Cardiac fibroblast (primary cell): ENCODE data around the gene EPC2.

Experiments used
- DNase-seq, 2 donors: peaks; one replicate each; pipeline versions ENCODE4 v3.0.0 to v3.0.0-alpha.2; 2010; ENCODE audit warnings: low read depth in 2 of 2
- H3K4me3 ChIP-seq, 2 donors: replicated peaks in 1 of 2; 1 replicate in 1 of 2; 2 replicates in 1 of 2; pipeline ENCODE4 v1.5.1; 2011; ENCODE audit warnings: low read depth in 2 of 2, low read length in 2 of 2, mild to moderate bottlenecking in 2 of 2, moderate library complexity in 1 of 2
- TF ChIP-seq, protein P1 (sequence below): IDR thresholded peaks from one replicate; pipeline ENCODE4 v1.5.1; 2011; ENCODE audit warnings: low read depth, mild to moderate bottlenecking, low read length, inconsistent platforms

Gene EPC2

DNA sequence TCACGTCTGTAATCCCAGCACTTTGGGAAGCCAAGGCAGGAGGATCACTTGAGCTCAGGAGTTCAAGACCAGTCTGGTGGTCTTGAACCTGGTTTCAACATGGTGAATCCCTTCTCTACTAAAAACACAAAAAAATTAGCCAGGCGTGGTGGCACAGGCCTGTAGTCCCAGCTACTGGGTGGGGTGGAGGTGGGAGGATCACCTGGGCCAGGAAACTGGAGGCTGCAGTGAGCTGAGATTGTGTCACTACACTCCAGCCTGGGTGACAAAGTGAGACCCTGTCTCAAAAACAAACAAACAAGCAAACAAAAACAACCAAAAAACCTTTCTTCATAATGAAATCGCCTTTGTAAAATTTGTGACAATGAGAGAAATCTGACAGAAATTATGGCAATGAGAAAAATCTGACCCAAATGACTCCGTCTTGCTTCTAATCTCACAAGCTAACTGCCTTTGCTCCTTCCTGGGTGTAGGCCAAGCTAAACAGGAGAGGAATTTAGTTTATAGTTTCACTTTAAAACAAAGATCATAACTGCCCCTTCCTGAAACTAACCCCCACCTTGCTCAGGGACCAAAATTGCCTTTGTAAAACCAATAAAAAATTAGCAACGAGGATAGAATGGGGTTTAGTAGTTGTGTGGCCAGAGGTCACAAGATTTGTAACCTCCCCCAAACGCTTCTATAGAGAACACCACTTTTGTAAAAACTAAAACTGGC, 169.8 kb downstream of the EPC2 start:
- H3K4me3 ChIP-seq: peak overlapping the region in 1 of 2 donors; percentile 26
- peak; percentile 67 for DNase-seq
- TF ChIP-seq, protein P1, sequence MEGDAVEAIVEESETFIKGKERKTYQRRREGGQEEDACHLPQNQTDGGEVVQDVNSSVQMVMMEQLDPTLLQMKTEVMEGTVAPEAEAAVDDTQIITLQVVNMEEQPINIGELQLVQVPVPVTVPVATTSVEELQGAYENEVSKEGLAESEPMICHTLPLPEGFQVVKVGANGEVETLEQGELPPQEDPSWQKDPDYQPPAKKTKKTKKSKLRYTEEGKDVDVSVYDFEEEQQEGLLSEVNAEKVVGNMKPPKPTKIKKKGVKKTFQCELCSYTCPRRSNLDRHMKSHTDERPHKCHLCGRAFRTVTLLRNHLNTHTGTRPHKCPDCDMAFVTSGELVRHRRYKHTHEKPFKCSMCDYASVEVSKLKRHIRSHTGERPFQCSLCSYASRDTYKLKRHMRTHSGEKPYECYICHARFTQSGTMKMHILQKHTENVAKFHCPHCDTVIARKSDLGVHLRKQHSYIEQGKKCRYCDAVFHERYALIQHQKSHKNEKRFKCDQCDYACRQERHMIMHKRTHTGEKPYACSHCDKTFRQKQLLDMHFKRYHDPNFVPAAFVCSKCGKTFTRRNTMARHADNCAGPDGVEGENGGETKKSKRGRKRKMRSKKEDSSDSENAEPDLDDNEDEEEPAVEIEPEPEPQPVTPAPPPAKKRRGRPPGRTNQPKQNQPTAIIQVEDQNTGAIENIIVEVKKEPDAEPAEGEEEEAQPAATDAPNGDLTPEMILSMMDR: no peak

DNA sequence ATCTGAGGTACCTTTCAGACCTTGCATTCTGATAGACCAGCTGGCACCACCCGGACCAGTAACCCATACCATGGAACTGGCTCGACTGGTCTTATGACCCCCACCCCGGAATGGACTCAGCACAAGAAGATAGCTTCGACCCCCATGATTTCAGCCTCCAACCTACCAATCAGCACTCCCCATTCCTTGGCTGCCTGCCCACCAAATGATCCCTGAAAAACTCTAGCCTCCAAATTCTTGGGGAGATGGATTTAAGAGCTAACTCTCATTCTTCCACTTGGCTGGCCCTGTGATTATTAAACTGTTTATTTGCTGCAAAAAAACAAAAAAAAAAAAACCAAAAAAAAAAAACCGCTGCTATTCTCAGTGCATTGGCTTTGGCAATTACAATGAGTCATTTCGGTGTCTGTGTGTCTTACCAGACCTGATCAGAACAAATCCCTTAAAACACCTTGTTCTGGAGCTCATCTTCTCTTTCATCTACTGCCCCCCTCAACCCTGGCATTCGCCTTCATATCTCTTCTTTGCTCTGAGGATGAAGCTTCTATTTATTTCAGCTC, 170.4 kb downstream of the EPC2 start:
- TF ChIP-seq, protein P1: no peak
- peak; percentile 22 to 62 for DNase-seq
- H3K4me3 ChIP-seq: peak overlapping the region in 1 of 2 donors; percentile 26

DNA sequence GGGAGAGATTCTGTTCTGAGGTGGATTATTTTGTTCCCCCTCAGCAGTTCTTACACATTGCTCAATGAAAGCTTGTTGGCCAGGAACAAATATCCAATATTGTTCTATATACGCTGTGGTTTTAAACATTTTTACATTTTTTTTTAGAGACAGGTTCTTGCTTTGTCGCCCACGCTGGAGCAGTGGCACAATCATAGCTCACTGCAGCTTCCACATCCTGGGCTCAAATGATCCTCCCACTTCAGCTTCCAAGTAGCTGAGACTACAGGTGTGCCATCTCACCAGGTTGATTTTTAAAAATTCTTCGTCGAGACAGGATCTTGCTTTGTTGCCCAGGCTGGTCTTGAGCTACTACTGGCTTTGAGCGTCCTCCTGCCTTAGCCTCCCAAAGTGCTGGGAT, 171.6 kb downstream of the EPC2 start:
- TF ChIP-seq, protein P1: no peak
- DNase-seq: no peak
- no peak overlapping the region for H3K4me3 ChIP-seq

DNA sequence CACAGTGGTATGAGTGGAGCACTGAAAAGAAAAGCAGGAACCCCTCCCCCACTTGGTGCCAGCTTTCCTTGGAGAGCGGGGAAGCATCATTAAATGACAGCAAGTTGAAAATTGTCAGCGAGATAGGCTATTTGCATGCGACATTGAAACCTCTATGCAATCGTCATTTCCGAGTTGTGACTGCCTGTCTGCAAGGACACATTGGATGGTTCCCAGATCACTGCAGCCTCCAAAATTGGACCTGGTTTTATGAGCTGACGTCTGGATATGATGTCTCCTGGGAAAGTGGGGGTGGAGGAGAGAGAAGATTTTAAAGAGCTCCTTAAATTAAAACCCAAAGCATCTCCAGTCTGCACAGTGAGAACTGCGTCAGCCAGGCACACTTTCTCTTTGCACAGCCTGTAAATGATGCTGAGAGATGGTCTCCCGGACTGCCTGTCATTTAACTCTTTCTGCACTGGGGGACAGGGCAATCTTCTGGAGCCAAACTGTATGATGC, 172.7 kb downstream of the EPC2 start:
- peak in 1 of 2 donors; percentile 49 for DNase-seq
- TF ChIP-seq, protein P1: no peak
- no peak overlapping the region for H3K4me3 ChIP-seq

DNA sequence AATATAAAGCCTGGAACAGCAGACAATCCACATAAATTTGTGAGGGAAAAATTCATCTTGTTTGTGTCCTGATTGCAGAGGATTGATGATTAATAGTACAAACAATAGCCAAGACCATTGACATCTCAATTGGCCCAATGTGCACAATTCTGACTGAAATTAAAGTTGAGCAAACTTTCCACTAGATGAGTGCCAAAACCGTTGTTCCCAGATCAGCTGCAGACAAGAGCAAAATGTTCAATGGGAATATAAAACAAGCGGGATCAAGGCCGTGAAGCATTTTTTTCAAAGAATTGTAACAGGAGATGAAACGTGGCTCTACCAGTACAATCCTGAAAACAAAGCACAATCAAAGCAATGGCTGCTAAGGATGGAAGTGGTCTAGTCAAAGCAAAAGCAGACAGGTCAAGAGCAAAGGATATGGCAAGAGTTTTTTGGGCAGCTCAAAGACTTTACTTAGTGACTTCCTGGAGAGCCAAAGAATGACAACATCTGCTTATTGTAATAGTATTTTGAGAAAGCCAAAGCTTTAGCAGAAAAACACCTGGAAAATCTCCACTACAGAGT, 174.6 kb downstream of the EPC2 start:
- DNase-seq: no peak
- no peak overlapping the region for H3K4me3 ChIP-seq
- TF ChIP-seq, protein P1: no peak

DNA sequence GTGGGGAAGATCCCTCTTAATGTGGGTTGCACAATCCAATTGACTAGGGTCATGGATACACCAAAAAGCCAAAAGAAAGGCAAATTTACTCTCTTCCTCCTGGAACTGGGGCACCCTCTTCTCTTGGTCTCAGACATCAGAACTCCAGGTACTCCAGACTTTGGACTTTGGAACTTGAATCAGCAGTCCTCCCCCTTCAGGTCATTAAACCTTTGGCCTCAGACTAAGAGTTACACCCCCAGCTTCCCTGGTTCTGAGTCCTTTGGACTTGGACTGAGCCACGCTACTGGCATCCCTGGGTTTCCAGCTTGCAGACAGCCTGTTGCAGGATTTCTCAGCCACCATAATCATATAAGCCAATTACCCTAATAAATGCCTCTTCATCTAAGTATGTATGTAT, 179.6 kb downstream of the EPC2 start:
- TF ChIP-seq, protein P1: no peak
- H3K4me3 ChIP-seq: no peak overlapping the region
- DNase-seq: no peak
